GM19463 (cell line): ENCODE results near the gene ASXL1.
"Not testable (repeated sequence)": the region's sequence is repeated elsewhere in the genome, so short reads cannot be mapped to it uniquely, and the experiment has no call there.

Source experiments
- ATAC-seq: cut with Tn5 transposase; IDR thresholded peaks from one replicate; pipeline ENCODE4 v1.9.1; 2021; ENCODE audit warnings: mild to moderate bottlenecking, moderate library complexity; ENCODE audit not compliant: unreplicated experiment

The ASXL1 gene

GRCh38 chr20:32357869-32358631, at the start of gene ASXL1:
Gene ASXL1, plus strand, starts transcription at chr20:32358331. Its CDS starts 445 bp downstream, at chr20:32358776.
- ATAC-seq = peak; percentile 69

GRCh38 chr20:32312718-32313424, 45.3 kb upstream of the ASXL1 start:
- no peak for ATAC-seq

- no peak for ATAC-seq
Observed at GRCh38 chr20:32314768-32315167, 43.4 kb upstream of the ASXL1 start.

GRCh38 chr20:32315399-32315798, 42.7 kb upstream of the ASXL1 start:
- no peak for ATAC-seq

GRCh38 chr20:32315891-32316290, 42.2 kb upstream of the ASXL1 start:
- ATAC-seq = no peak

GRCh38 chr20:32316667-32317066, 41.5 kb upstream of the ASXL1 start:
- ATAC-seq = no peak

GRCh38 chr20:32319100-32319499, 39.0 kb upstream of the ASXL1 start:
- no peak for ATAC-seq

GRCh38 chr20:32320305-32320704, 37.8 kb upstream of the ASXL1 start:
- ATAC-seq = no peak

- no peak for ATAC-seq
Observed at GRCh38 chr20:32321390-32321789, 36.7 kb upstream of the ASXL1 start.

- ATAC-seq = not testable (repeated sequence)
Observed at GRCh38 chr20:32322260-32322659, 35.9 kb upstream of the ASXL1 start.

GRCh38 chr20:32323761-32324160, 34.4 kb upstream of the ASXL1 start:
- not testable (repeated sequence) for ATAC-seq

- no peak for ATAC-seq
Observed at GRCh38 chr20:32325706-32326503, 32.2 kb upstream of the ASXL1 start.

GRCh38 chr20:32326504-32326845, 31.7 kb upstream of the ASXL1 start:
- no peak for ATAC-seq

GRCh38 chr20:32327087-32327681, 30.9 kb upstream of the ASXL1 start:
- no peak for ATAC-seq

- ATAC-seq = no peak
Observed at GRCh38 chr20:32329817-32330554, 28.1 kb upstream of the ASXL1 start.

GRCh38 chr20:32330555-32330897, 27.6 kb upstream of the ASXL1 start:
- ATAC-seq = no peak

- ATAC-seq = no peak
Observed at GRCh38 chr20:32332614-32333013, 25.5 kb upstream of the ASXL1 start.

- ATAC-seq = peak; percentile 65
Observed at GRCh38 chr20:32333181-32333987, 24.7 kb upstream of the ASXL1 start.

- ATAC-seq = peak; percentile 9
Observed at GRCh38 chr20:32333988-32334885, 23.9 kb upstream of the ASXL1 start.
